Ishikawa (cell line): ENCODE results near the gene TSPAN14.

Source experiments
- CEBPB ChIP-seq: IDR thresholded peaks from 2 replicates; pipeline ENCODE4 v1.6.1; 2012
- CREB1 ChIP-seq: IDR thresholded peaks from 2 replicates; pipeline ENCODE4 v1.6.1; 2012; ENCODE audit warnings: low read depth
- EGR1 ChIP-seq: IDR thresholded peaks from 2 replicates; pipeline ENCODE4 v1.6.1; 2012
- EP300 ChIP-seq: IDR thresholded peaks from 2 replicates; pipeline ENCODE4 v1.6.1; 2012; ENCODE audit warnings: borderline replicate concordance
- FOXM1 ChIP-seq: IDR thresholded peaks from 2 replicates; pipeline ENCODE4 v1.6.1; 2012; ENCODE audit warnings: low read depth, borderline replicate concordance
- NFIC ChIP-seq: IDR thresholded peaks from 2 replicates; pipeline ENCODE4 v1.6.1; 2012
- RAD21 ChIP-seq: IDR thresholded peaks from 2 replicates; pipeline ENCODE4 v1.6.1; 2012; ENCODE audit warnings: low read depth
- TAF1 ChIP-seq: IDR thresholded peaks from 2 replicates; pipeline ENCODE4 v1.6.1; 2012; ENCODE audit warnings: low read depth, mild to moderate bottlenecking
- TCF12 ChIP-seq: IDR thresholded peaks from 2 replicates; pipeline ENCODE4 v1.6.1; 2012; ENCODE audit warnings: low read depth
- TEAD4 ChIP-seq: IDR thresholded peaks from 2 replicates; pipeline ENCODE4 v1.6.1; 2012
- YY1 ChIP-seq: IDR thresholded peaks from 2 replicates; pipeline ENCODE4 v1.6.1; 2012; ENCODE audit warnings: low read depth
- ZBTB7A ChIP-seq: IDR thresholded peaks from 2 replicates; pipeline ENCODE4 v1.6.1; 2012; ENCODE audit warnings: low read depth
- TF ChIP-seq, protein P1 (sequence below): IDR thresholded peaks from 2 replicates; pipeline ENCODE4 v1.6.1; 2012
- TF ChIP-seq, protein P2 (sequence below): IDR thresholded peaks from 2 replicates; pipeline ENCODE4 v1.6.1; 2012; ENCODE audit warnings: low read depth, mild to moderate bottlenecking
- TF ChIP-seq, protein P3 (sequence below): IDR thresholded peaks from 2 replicates; pipeline ENCODE4 v1.6.1; 2012

Gene TSPAN14

DNA sequence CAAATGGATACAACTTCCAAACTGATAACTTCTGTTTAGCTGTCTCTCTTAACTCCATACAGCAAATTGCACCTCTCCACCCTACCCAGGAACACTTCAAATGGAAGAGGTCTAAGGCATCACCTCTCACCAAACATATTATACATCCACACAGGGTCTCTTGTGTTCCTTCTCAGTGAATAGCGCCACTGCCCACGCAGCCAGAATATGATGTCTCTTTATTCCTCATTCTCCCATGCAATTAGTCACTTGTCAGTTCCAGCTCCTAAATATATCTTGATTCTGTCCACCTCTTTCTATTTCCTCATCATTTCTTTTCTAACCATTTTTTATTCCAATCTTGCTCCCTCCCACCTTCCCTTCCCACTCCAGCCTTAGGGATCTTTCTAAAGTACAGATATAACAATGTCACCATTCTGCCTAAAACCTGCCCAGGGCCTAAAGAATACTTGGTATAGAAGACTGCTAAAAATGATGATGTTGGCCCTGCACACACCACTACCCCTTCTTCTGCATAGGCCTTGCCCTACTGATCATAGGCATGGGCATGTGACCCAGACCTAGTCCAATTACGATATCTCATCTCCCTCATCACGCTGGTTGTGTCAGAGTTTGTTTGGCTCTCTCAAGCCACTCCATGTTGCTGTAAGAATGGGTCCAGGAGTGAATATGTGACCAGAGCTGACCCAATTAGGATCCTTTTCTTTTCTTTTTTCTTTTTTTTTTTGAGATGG lies 5.7 kb upstream of the TSPAN14 start:
- TF ChIP-seq, protein P1, sequence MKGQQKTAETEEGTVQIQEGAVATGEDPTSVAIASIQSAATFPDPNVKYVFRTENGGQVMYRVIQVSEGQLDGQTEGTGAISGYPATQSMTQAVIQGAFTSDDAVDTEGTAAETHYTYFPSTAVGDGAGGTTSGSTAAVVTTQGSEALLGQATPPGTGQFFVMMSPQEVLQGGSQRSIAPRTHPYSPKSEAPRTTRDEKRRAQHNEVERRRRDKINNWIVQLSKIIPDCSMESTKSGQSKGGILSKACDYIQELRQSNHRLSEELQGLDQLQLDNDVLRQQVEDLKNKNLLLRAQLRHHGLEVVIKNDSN: no peak; the same call in 1 of the 2 replicates
- TF ChIP-seq EGR1 (no peak), FOXM1 (no peak), EP300 (no peak), YY1 (no peak), CEBPB (no peak), TEAD4 (no peak), RAD21 (no peak), TCF12 (no peak)

DNA sequence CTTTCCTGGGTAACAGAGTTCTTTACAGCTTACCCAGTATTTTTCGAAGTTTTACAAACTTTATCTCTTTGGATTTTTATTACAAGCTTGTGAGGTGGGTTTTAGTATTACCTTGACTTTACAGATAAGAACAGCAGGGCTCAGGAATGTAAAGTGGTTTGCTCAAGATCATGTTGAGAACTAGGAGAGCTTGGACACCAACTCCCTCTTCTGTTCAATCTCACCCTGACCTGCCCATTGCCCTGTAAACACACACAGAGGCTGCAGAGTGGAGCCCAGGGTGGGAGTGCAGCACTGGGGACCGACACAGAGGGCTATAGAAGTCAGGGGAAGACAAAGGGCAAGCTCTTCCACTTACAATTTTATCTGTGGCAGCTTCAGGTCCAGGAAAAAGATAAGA lies 4.6 kb upstream of the TSPAN14 start:
- TF ChIP-seq CREB1: no peak
- TF ChIP-seq YY1: no peak
- TF ChIP-seq TAF1: no peak
- TF ChIP-seq TCF12: no peak
- TF ChIP-seq RAD21: no peak

DNA sequence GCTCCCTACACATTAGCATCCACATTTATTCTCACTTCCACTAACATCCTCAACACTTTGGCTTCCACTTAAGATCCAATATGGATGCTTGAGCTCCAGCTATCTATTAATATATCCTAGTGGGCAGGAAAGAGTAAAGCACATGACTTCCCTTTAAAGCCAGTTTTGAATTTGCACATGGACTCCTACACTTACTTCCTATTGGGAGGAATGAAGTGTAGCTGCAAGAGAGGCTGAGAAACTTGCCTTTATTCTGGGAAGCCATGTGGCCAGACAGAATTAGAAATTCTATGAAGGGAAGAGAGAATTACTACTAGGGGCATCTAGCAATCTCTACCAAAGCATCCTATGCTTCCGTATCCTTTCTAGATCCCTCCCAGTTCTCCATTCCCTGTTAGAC lies 3.0 kb upstream of the TSPAN14 start:
- no peak for TF ChIP-seq RAD21
- TF ChIP-seq ZBTB7A: no peak
- TF ChIP-seq, protein P1: no peak
- TF ChIP-seq YY1: no peak
- TF ChIP-seq NFIC: no peak

DNA sequence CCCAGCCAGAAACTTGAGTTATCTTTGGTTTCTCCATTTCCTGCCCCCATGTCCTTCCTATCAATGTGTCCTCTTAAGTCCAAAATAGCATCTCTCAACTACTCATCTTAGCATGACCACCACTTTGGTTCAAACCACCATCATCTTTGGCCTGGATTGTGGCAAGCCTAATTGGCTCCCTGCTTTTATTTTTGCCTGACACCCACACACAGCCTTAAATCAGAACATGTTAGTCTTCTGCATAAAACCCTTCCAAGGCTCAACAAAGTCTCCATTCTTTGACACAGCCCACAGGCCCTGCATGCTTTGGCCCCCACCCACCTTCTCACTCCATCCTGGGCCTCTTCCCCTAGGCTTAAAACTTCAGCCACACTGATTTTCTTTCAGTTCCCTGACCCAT lies 2.0 kb upstream of the TSPAN14 start:
- no peak for TF ChIP-seq TEAD4
- TF ChIP-seq, protein P2, sequence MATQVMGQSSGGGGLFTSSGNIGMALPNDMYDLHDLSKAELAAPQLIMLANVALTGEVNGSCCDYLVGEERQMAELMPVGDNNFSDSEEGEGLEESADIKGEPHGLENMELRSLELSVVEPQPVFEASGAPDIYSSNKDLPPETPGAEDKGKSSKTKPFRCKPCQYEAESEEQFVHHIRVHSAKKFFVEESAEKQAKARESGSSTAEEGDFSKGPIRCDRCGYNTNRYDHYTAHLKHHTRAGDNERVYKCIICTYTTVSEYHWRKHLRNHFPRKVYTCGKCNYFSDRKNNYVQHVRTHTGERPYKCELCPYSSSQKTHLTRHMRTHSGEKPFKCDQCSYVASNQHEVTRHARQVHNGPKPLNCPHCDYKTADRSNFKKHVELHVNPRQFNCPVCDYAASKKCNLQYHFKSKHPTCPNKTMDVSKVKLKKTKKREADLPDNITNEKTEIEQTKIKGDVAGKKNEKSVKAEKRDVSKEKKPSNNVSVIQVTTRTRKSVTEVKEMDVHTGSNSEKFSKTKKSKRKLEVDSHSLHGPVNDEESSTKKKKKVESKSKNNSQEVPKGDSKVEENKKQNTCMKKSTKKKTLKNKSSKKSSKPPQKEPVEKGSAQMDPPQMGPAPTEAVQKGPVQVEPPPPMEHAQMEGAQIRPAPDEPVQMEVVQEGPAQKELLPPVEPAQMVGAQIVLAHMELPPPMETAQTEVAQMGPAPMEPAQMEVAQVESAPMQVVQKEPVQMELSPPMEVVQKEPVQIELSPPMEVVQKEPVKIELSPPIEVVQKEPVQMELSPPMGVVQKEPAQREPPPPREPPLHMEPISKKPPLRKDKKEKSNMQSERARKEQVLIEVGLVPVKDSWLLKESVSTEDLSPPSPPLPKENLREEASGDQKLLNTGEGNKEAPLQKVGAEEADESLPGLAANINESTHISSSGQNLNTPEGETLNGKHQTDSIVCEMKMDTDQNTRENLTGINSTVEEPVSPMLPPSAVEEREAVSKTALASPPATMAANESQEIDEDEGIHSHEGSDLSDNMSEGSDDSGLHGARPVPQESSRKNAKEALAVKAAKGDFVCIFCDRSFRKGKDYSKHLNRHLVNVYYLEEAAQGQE: no peak
- no peak for TF ChIP-seq CEBPB
- TF ChIP-seq, protein P1: no peak
- no peak for TF ChIP-seq YY1
- TF ChIP-seq EP300: no peak
- TF ChIP-seq TCF12: no peak
- no peak for TF ChIP-seq EGR1
- TF ChIP-seq RAD21: no peak
- no peak for TF ChIP-seq CREB1
- TF ChIP-seq NFIC: no peak
- TF ChIP-seq, protein P3, sequence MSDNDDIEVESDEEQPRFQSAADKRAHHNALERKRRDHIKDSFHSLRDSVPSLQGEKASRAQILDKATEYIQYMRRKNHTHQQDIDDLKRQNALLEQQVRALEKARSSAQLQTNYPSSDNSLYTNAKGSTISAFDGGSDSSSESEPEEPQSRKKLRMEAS: no peak
- no peak for TF ChIP-seq TAF1
- no peak for TF ChIP-seq FOXM1
- TF ChIP-seq ZBTB7A: no peak

DNA sequence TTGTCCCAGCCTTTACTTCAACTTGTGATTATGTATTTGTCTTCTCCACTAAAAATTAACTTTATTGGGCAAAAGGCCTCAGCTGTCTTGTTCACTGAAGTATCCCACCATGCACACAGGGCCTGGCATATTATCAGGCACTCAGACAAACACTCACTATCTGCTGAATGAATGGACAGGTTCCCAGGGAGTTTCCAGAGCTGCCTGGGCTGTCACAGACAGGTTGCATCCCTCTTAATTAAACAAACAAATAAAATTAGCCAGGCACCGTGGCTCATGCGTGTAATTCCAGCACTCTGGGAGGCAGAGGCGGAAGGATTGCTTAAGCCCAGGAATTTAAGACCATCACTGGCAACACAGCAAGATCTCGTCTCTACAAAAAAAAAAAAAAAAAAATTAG lies 1.5 kb upstream of the TSPAN14 start:
- TF ChIP-seq, protein P1: no peak
- TF ChIP-seq, protein P2: no peak
- TF ChIP-seq CREB1: no peak
- TF ChIP-seq, protein P3: no peak
- TF ChIP-seq TAF1: no peak
- no peak for TF ChIP-seq ZBTB7A
- TF ChIP-seq YY1: no peak
- no peak for TF ChIP-seq TEAD4
- TF ChIP-seq FOXM1: no peak
- no peak for TF ChIP-seq TCF12
- no peak for TF ChIP-seq EP300
- TF ChIP-seq EGR1: no peak
